Activated naive CD4-positive, alpha-beta T cell treated with anti-CD3 and anti-CD28 coated beads, Interleukin-2, amount 50 U/mL, for 24 hours (primary cell): ENCODE results near the gene EVC.
"Not testable (repeated sequence)": the region's sequence is repeated elsewhere in the genome, so short reads cannot be mapped to it uniquely, and the experiment has no call there.

Experiments
- H3K27ac Mint-ChIP-seq: one replicate; pipeline ENCODE4 v1.8.0; 2021; ENCODE audit warnings: mild to moderate bottlenecking, mixed read lengths
- H3K27me3 Mint-ChIP-seq: one replicate; pipeline ENCODE4 v1.8.0; 2021; ENCODE audit warnings: mixed read lengths
- H3K36me3 Mint-ChIP-seq: one replicate; pipeline ENCODE4 v1.8.0; 2021; ENCODE audit warnings: mixed read lengths
- H3K4me1 Mint-ChIP-seq: one replicate; pipeline ENCODE4 v1.8.0; 2021; ENCODE audit warnings: mixed read lengths
- H3K4me3 Mint-ChIP-seq: one replicate; pipeline ENCODE4 v1.8.0; 2021; ENCODE audit warnings: mild to moderate bottlenecking, mixed read lengths
- H3K9me3 Mint-ChIP-seq: one replicate; pipeline ENCODE4 v1.8.0; 2021; ENCODE audit warnings: mixed read lengths

EVC gene

GRCh38 chr4:5799406-5799805 is 88.4 kb downstream of the EVC start:
- no peak overlapping the region for H3K4me3 Mint-ChIP-seq
- no peak overlapping the region for H3K27ac Mint-ChIP-seq
- no peaks in the 10 kb centered on the region for H3K36me3 Mint-ChIP-seq

GRCh38 chr4:5800496-5800895 is 89.5 kb downstream of the EVC start:
- Mint-ChIP-seq H3K27ac (no peak overlapping the region), H3K27me3 (peaks cover 1% of the 10 kb centered on the region), H3K9me3 (no peaks in the 10 kb centered on the region), H3K36me3 (no peaks in the 10 kb centered on the region), H3K4me1 (no peaks in the 10 kb centered on the region), H3K4me3 (no peak overlapping the region)

More at GRCh38 chr4:5799406-5799805, 88.4 kb downstream of the EVC start:
- no peaks in the 10 kb centered on the region for H3K4me1 Mint-ChIP-seq
- peaks cover 4% of the 10 kb centered on the region for H3K27me3 Mint-ChIP-seq
- no peaks in the 10 kb centered on the region for H3K9me3 Mint-ChIP-seq

- no peaks in the 10 kb centered on the region for H3K4me1 Mint-ChIP-seq
- peaks cover 1% of the 10 kb centered on the region for H3K27me3 Mint-ChIP-seq
- no peaks in the 10 kb centered on the region for H3K9me3 Mint-ChIP-seq
- no peaks in the 10 kb centered on the region for H3K36me3 Mint-ChIP-seq
- no peak overlapping the region for H3K4me3 Mint-ChIP-seq
- no peak overlapping the region for H3K27ac Mint-ChIP-seq
Observed at GRCh38 chr4:5801696-5802095, 90.7 kb downstream of the EVC start.

- Mint-ChIP-seq H3K27ac (no peak overlapping the region), H3K4me3 (no peak overlapping the region), H3K4me1 (no peaks in the 10 kb centered on the region), H3K27me3 (peaks cover 1% of the 10 kb centered on the region), H3K9me3 (no peaks in the 10 kb centered on the region), H3K36me3 (no peaks in the 10 kb centered on the region)
Observed at GRCh38 chr4:5802565-5802964, 91.6 kb downstream of the EVC start.

- H3K9me3 Mint-ChIP-seq, result no peaks in the 10 kb centered on the region
- no peaks in the 10 kb centered on the region for H3K27me3 Mint-ChIP-seq
- no peak overlapping the region for H3K27ac Mint-ChIP-seq
- H3K4me1 Mint-ChIP-seq, result no peaks in the 10 kb centered on the region
- H3K4me3 Mint-ChIP-seq, result no peak overlapping the region
- no peaks in the 10 kb centered on the region for H3K36me3 Mint-ChIP-seq
Observed at GRCh38 chr4:5804656-5805055, 93.7 kb downstream of the EVC start.

- H3K9me3 Mint-ChIP-seq, result no peaks in the 10 kb centered on the region
- no peaks in the 10 kb centered on the region for H3K36me3 Mint-ChIP-seq
- H3K4me3 Mint-ChIP-seq, result no peak overlapping the region
- no peaks in the 10 kb centered on the region for H3K27me3 Mint-ChIP-seq
- H3K27ac Mint-ChIP-seq, result no peak overlapping the region
- no peaks in the 10 kb centered on the region for H3K4me1 Mint-ChIP-seq
Observed at GRCh38 chr4:5805270-5805669, 94.3 kb downstream of the EVC start.

- Mint-ChIP-seq H3K36me3 (no peaks in the 10 kb centered on the region), H3K27me3 (no peaks in the 10 kb centered on the region), H3K27ac (no peak overlapping the region), H3K4me1 (no peaks in the 10 kb centered on the region), H3K4me3 (no peak overlapping the region), H3K9me3 (no peaks in the 10 kb centered on the region)
Observed at GRCh38 chr4:5808081-5808741, 97.2 kb downstream of the EVC start.

GRCh38 chr4:5809216-5809776 is 98.3 kb downstream of the EVC start:
- H3K4me3 Mint-ChIP-seq, result no peak overlapping the region

GRCh38 chr4:5810151-5810550 is 99.2 kb downstream of the EVC start:
- Mint-ChIP-seq H3K9me3 (no peaks in the 10 kb centered on the region), H3K36me3 (no peaks in the 10 kb centered on the region), H3K27me3 (no peaks in the 10 kb centered on the region), H3K4me3 (no peak overlapping the region), H3K27ac (no peak overlapping the region), H3K4me1 (no peaks in the 10 kb centered on the region)

More at GRCh38 chr4:5809216-5809776, 98.3 kb downstream of the EVC start:
- no peaks in the 10 kb centered on the region for H3K9me3 Mint-ChIP-seq
- no peaks in the 10 kb centered on the region for H3K27me3 Mint-ChIP-seq
- no peaks in the 10 kb centered on the region for H3K4me1 Mint-ChIP-seq
- no peak overlapping the region for H3K27ac Mint-ChIP-seq
- no peaks in the 10 kb centered on the region for H3K36me3 Mint-ChIP-seq

- Mint-ChIP-seq H3K4me1 (no peaks in the 10 kb centered on the region), H3K9me3 (no peaks in the 10 kb centered on the region), H3K4me3 (no peak overlapping the region), H3K27me3 (no peaks in the 10 kb centered on the region), H3K36me3 (no peaks in the 10 kb centered on the region), H3K27ac (no peak overlapping the region)
Observed at GRCh38 chr4:5810770-5811430, 99.9 kb downstream of the EVC start.

- not testable (repeated sequence) for H3K4me3 Mint-ChIP-seq, H3K27me3 Mint-ChIP-seq, H3K36me3 Mint-ChIP-seq, H3K4me1 Mint-ChIP-seq, H3K27ac Mint-ChIP-seq, H3K9me3 Mint-ChIP-seq
Observed at GRCh38 chr4:5812057-5812456, 101.1 kb downstream of the EVC start.

- Mint-ChIP-seq H3K27me3 (no peaks in the 10 kb centered on the region), H3K9me3 (no peaks in the 10 kb centered on the region), H3K27ac (no peak overlapping the region), H3K4me1 (no peaks in the 10 kb centered on the region), H3K4me3 (no peak overlapping the region), H3K36me3 (no peaks in the 10 kb centered on the region)
Observed at GRCh38 chr4:5812506-5813229, 101.7 kb downstream of the EVC start.

- H3K27me3 Mint-ChIP-seq, result no peaks in the 10 kb centered on the region
- no peak overlapping the region for H3K4me3 Mint-ChIP-seq
- no peaks in the 10 kb centered on the region for H3K4me1 Mint-ChIP-seq
- no peaks in the 10 kb centered on the region for H3K9me3 Mint-ChIP-seq
- no peaks in the 10 kb centered on the region for H3K36me3 Mint-ChIP-seq
- H3K27ac Mint-ChIP-seq, result no peak overlapping the region
Observed at GRCh38 chr4:5813882-5814255, 102.9 kb downstream of the EVC start.

GRCh38 chr4:5814421-5814820 is 103.4 kb downstream of the EVC start:
- Mint-ChIP-seq H3K27ac (no peak overlapping the region), H3K9me3 (no peaks in the 10 kb centered on the region), H3K27me3 (no peaks in the 10 kb centered on the region), H3K36me3 (no peaks in the 10 kb centered on the region), H3K4me1 (no peaks in the 10 kb centered on the region), H3K4me3 (no peak overlapping the region)

GRCh38 chr4:5815641-5816040 is 104.6 kb downstream of the EVC start:
- no peak overlapping the region for H3K4me3 Mint-ChIP-seq
- no peaks in the 10 kb centered on the region for H3K36me3 Mint-ChIP-seq
- H3K4me1 Mint-ChIP-seq, result no peaks in the 10 kb centered on the region
- H3K27me3 Mint-ChIP-seq, result no peaks in the 10 kb centered on the region
- no peak overlapping the region for H3K27ac Mint-ChIP-seq
- H3K9me3 Mint-ChIP-seq, result no peaks in the 10 kb centered on the region

GRCh38 chr4:5816101-5816500 is 105.1 kb downstream of the EVC start:
- Mint-ChIP-seq H3K9me3 (no peaks in the 10 kb centered on the region), H3K36me3 (no peaks in the 10 kb centered on the region), H3K27me3 (no peaks in the 10 kb centered on the region), H3K4me1 (no peaks in the 10 kb centered on the region), H3K27ac (no peak overlapping the region), H3K4me3 (no peak overlapping the region)
